GM19099 (cell line): ENCODE data around the gene ANK3.

Experiments used
- POLR2A ChIP-seq: IDR thresholded peaks from 3 replicates; pipeline ENCODE4 v1.6.1; 2011; ENCODE audit warnings: low read depth; ENCODE audit not compliant: insufficient read length; ENCODE audit errors: extremely low read depth

The ANK3 gene

DNA sequence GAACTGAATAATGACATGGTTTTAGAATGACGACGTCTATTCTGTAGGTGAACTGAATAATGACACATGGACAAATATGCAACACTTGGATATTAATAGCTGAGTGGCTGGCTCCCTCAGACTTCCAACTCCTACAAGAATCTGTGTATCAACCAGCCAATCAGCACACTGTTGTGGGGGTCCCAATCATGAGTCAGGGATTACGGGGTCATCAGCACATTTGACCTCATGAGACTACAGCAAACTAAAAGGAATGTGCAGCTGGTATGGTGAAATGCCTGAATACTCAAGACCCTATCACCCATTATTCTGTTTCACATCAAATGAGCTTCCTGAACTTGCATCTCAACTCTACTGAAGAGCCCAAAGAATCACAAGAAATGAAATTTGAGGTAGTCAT lies 192.5 kb downstream of the ANK3 start:
- TF ChIP-seq POLR2A: no peak

DNA sequence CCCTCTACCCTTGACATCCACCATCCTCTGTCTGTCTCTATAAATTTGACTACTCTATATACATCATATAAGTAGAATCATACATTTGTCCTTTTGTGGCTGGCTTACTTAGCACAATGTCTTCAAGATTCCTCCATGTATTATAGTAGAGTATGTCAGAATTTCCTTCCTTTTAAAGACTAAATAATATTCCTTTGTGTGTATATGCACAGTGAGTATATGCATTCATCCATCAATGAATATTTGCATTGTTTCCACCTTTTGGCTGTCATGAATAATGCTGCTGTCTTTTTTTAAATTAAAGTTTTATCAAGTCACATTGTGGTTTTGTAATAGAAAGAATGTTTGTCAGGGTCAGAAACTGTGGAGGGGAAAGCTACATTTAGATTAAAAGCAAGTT lies 195.3 kb downstream of the ANK3 start:
- no peak for TF ChIP-seq POLR2A

DNA sequence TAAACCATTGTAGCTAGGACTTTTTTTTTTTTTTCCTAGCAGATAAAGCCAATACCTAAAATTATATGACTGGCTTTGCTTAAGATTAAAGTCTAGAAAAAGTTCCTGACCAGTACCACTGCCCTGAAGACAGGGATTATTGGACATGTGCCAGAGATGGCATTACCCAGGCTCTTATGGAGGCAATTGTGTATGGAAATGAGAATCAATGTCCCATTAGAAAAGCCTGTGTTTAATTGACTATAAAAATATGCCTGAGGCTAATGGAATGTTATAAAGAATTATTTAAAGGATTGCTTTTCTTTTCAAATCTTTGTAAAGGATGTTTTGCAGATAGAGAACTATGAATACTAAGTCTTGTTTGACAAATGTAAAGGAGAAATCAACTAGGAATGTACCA lies 196.7 kb downstream of the ANK3 start:
- TF ChIP-seq POLR2A: no peak

DNA sequence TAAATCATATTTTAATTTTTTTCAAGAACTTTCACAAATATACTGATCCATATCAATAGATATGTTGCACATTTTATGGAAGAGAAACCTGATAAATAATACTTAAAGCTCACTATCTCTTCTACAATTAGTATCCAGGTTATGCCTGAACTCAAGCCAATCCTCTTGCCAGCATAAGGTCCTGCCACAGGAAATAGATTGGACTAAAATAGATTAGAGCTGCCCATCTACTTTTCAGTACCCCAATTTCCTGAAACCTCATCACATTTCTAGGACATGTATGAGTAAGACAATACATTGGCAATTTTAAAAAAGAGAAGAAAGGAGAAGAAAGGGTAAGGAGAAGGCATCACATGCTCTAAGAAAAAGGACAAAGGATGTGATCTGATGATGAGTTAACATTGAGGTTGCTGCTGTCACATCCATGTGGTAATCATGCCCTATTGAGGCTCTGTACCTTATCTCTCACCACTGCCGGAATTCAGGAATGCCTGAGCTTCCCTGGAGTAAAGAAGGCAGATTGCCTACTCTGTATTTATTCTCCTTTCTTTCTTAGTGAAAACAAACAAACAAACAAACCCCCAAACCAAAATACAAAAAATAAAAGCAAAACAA lies 199.7 kb downstream of the ANK3 start:
- TF ChIP-seq POLR2A: no peak

DNA sequence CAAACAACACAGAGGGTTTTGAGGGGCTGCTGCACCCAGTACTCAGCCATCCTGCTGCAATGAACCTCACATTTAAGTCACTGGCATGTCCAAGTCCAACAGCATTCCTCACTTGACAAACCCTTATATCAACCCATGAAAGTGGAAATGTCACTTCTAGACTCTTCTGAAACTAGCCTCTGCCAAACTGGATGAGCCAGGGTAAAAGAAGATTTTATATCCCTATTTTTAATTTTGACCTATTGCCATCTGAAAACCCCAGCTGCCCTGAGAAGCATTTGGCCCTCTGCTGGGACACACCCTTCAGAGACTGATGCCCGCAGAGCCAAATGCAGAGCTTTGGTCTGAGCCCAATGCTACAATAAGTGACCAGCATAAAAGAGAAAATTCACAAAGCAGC lies 201.1 kb downstream of the ANK3 start:
- no peak for TF ChIP-seq POLR2A

DNA sequence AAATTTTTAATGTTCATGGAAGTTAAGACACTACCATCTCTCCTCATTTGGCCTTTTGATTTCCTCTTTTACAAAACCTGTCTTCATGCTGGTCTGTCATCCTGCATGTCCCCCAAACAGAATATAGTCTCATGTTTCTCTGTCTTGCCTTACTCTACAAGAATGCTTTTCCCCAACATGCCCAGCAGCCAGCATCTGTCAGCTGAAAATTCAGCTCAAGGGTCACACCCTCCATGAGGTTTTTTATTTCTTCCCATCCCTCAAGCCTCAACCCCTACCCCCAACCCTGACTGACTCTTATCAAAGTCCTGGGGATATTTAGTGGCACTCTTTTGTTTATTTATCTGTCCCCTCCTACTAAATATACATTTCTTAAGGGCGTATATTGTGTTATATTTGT lies 202.0 kb downstream of the ANK3 start:
- no peak for TF ChIP-seq POLR2A

DNA sequence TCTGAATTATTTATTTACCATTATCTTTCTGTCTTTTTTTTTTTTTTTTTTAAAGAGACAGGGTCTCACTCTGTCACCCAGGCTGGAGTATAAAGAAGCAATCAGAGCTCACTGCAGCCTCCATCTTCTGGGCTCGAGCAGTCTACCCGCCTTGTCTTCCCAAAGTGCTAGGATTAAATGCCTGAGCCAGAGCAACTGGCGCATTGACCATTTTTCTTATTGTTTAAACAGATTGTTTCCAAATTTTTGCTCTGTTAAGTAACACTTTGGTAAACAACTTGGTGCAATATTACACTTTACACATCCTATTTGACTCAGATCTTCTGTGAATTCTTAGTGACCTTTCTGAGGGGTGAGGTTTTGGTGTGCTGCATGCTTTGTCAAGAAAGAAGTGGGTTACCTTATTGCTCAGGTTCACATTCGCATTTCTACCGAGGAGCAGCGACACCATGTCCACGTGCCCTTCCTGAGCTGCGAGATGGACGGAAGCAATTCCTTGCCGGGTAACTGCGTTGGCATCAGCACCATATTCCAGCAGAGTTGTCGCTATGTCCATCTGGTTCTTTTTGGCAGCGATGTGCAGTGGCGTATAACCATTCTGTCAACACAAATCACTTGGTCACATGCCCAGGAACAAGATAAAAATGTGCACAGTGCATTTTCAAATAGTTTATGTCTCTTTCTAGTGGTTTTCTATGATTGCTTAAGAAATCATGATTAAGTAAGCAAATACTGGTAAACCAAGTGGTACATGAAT lies 203.2 kb downstream of the ANK3 start:
- no peak for TF ChIP-seq POLR2A

DNA sequence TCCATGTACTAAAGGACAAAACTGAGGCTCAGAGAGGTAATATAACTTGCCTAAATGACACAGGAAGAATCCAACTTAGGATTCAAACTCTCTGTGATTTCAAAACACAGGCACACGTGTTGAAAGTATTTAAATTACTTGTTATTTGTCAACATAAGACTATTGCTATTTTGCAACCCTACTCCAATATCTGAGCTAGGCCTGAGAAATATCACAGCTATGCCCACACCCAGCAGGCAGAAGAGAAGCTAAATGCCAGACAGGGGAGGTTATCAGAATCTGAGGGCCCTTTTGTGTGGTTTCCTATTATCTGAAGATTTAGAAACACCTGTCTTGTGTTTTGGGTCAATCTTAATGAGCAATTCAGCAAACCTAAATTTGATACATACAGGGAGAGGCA lies 204.3 kb downstream of the ANK3 start:
- no peak for TF ChIP-seq POLR2A

DNA sequence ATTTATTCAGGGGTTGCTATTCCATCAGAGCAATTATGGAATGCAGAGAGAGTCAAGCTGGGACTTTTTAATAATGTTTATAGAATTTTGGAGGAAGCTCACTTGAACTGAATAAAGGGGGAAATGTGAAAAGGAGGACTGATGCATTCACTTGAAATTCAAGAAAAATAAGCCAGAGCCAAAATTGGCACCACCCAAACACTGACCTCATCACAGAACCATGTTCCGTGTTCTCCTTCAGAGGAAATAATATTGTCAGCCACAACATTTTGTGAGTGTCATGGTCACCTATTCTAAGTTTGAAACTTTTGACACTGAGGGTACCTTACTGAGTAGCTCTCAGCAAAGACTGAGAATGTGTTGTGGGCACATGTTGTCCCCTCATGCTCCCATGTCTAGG lies 207.0 kb downstream of the ANK3 start:
- no peak for TF ChIP-seq POLR2A

DNA sequence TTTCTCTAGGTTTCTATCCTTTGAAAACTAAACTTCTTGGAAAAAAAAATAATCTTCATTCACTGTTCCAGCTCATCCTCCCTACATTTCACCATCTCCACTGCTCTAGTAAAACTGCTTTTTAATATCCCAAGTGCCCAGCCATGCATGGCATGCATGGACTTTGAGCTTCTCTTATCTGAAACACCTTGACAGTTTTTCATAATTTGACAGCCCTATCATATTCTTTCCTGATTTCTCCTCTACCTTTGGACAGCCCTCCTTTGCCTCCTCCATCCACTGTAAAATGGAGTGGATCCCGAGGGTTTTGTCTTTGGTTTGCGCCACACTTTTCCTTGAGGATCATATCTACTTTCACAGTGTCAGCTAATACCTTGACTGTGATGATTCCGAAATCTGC lies 212.8 kb downstream of the ANK3 start:
- no peak for TF ChIP-seq POLR2A

DNA sequence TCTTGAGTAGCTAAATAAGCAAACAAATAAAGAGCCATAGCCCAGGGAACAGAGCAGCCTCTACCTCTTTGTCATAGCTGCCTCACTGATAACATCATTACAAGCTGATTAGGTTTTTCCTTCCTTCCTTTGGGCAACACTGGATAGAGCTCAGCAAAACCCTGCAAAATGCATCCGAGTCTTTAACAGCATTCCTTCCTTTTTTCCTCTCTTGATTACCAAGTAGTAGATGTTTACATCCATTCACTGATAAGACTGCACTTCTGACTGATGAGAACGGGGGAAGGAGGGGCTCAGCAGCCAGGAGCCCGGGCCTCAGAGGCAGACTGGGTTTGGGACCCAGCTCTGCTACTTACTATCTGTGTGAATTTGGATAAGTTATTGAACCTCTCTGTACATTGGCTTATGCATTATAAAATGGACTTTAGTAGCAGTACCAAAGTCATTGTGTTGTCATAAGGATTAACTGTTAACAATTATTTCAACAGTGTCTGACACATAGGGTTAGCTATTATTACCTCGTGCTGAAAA lies 214.2 kb downstream of the ANK3 start:
- TF ChIP-seq POLR2A: no peak

DNA sequence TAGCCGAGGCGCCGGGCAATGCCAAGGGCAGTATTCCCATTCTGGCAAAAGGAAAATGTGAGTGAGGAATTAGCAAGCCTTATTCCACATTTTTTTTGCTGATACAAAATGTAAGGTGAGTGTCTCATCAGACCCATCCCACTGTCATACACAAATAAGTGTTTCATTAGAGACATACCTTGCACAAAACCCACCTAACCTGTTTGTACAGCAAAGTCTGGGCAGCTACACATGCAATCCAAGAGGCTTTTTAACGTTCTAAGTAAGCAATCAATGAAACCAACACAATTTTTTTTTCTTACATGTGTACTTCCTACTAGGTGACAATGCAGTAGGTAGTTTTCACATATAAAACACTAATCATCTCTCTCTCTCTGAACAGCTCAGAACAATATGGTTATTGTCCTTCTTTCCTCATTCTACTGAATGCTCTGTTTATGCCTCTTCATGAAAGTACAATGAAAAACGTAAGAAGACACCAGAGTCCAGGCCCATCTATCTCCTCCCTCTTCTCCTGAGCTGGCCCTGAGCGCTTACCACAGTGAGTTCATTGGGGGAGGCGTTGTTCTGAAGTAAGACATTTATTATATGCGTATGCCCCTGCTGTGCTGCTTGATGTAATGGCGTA lies 217.2 kb downstream of the ANK3 start:
- TF ChIP-seq POLR2A: no peak

DNA sequence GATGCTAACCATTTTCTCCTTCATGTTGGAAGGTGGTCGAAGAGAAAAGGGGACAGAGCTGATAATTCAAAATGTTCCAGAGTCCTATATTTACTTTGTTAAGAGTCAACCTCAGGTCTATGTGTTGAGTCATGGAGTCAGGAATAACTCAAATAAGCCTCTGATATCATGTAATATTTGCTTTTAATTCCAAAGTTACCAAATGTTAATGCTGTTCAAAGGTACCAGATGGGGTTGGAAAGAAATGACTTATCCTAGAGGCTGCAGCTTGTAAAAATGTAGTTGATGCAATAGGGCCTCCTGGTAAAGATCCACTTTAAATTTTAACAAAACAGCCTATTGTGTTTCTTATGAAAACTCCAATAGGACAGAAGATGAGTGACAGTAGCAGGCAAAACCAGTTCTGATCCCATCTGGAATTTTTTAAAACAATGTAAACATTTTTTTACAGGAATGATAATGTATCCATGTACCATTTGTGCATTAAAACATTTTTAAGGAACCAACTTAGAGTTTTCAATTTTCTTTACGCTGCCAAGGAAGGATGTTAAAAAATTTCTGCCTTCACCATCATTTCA lies 218.2 kb downstream of the ANK3 start:
- no peak for TF ChIP-seq POLR2A

DNA sequence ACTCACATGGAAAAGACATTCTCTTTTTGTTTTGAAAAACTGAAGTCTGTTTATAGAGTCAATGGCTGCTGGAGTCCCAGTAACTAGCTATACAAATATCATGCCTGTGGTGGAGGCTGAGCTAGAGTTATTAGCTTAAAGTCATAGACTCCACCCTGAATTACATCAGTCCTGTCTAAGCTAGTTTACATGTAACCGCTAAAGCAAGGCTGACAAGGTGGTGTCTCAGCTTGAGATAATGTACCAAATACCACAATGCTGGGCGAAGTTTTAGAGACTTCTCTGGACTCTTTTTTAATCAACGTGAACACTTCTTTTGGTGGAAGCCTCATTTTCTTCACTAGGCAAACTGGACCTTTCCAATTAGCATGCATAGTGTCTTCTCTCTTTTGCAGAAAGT lies 219.4 kb downstream of the ANK3 start:
- TF ChIP-seq POLR2A: no peak

DNA sequence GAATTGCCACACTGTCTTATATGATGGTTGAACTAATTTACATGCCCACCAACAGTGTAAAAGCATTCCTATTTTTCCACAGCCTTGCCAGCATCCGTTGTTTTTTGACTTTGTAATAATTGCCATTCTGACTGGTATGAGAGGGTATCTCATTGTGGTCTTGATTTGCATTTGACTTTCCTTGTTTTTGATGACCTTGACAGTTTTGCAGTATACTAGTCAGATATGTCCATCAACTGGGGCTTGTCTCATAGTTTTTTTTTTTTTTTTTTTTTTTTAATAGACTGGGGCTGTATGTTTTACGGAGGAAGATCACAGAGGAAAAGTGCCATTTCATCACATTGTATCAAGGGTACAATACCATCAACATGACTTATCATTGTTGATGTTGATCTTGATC lies 220.6 kb downstream of the ANK3 start:
- no peak for TF ChIP-seq POLR2A

DNA sequence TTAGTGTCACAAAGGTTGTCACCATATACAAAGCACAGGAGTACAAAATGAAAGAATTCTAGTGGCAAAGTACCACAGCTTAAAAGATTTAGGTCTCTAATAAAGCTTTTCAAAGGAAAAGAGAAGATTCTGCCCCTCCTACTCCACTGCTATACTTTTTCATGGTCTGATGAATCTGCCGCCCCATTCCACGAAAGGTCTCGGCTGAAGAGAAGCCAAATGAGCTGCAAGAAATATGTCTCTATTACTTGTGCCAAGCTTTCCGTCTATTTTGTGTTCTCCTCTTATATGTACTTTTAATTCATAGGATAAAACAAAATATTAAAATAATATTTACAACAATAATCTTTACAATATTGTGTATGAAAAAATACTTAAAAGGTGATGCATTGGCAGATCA lies 222.6 kb downstream of the ANK3 start:
- TF ChIP-seq POLR2A: no peak
